ENCODE results near the gene ARHGAP22.

DNA sequence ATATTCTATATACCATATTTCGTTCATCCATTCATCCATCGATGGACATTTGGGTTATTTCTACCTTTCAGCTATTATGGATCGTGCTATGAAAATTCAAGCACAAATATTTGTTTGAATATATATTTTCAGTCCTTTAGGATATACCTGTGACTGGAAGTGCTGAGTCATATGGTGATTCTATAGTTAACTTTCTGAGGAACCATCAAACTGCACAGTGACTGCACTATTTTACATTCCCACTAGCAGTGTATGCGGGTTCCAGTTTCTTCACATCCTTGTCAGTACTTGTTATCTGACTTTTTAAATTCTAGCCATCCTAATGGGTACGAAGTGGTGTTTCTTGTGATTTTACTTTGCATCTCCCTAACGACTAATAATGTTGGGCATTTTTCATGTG, 194.4 kb downstream of the ARHGAP22 start:
- TF ChIP-seq EP300 (IDR thresholded peaks at IDR 0.05) (no peak), POLR2A (IDR thresholded peaks at IDR 0.05; ENCODE audit: low read depth) (no peak)
- TF ChIP-seq, protein P1, sequence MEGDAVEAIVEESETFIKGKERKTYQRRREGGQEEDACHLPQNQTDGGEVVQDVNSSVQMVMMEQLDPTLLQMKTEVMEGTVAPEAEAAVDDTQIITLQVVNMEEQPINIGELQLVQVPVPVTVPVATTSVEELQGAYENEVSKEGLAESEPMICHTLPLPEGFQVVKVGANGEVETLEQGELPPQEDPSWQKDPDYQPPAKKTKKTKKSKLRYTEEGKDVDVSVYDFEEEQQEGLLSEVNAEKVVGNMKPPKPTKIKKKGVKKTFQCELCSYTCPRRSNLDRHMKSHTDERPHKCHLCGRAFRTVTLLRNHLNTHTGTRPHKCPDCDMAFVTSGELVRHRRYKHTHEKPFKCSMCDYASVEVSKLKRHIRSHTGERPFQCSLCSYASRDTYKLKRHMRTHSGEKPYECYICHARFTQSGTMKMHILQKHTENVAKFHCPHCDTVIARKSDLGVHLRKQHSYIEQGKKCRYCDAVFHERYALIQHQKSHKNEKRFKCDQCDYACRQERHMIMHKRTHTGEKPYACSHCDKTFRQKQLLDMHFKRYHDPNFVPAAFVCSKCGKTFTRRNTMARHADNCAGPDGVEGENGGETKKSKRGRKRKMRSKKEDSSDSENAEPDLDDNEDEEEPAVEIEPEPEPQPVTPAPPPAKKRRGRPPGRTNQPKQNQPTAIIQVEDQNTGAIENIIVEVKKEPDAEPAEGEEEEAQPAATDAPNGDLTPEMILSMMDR (IDR thresholded peaks at IDR 0.05): no peak
